ENCODE data around the gene CUBN. TPM values are rescaled to one million over a fixed set of nuclear protein-coding genes. Genes with fewer than 3 reads are reported as not detected.

Gene CUBN
- total RNA-seq, 2 donors from 2014 or later: 1.3 to 9.7 TPM

- intact Hi-C loops (cut with DNase I): no loop called here
- Histone ChIP-seq H3K27me3 (replicated peaks; ENCODE audit: insufficient read depth) (no peaks in the 10 kb centered on the region), H3K27ac (no peak overlapping the region), H3K36me3 (no peaks in the 10 kb centered on the region), H3K4me3 (no peak overlapping the region), H3K4me1 (replicated peaks) (no peaks in the 10 kb centered on the region), H3K9me3 (no peaks in the 10 kb centered on the region)
- TF ChIP-seq POLR2AphosphoS5 (IDR thresholded peaks at IDR 0.05) (no peak), POLR2A (IDR thresholded peaks at IDR 0.05) (no peak), CTCF (IDR thresholded peaks at IDR 0.05) (no peak)
- 75% methylated on average over 5 of the region's 5 CpGs for WGBS
- no peak for DNase-seq (ENCODE audit: low spot score)
Measured at GRCh38 chr10:17125206-17125893, 4.3 kb downstream of the CUBN start.

GRCh38 chr10:17123961-17124360 lies 5.7 kb downstream of the CUBN start:
- intact Hi-C loops (cut with DNase I): no loop called here
- no peak for DNase-seq (ENCODE audit: low spot score)
- Histone ChIP-seq H3K9me3 (no peaks in the 10 kb centered on the region), H3K36me3 (no peaks in the 10 kb centered on the region), H3K27me3 (replicated peaks; ENCODE audit: insufficient read depth) (no peaks in the 10 kb centered on the region), H3K4me1 (replicated peaks) (no peaks in the 10 kb centered on the region), H3K27ac (no peak overlapping the region), H3K4me3 (no peak overlapping the region)
- WGBS: 38% methylated on average over 3 of the region's 3 CpGs
- TF ChIP-seq POLR2A (IDR thresholded peaks at IDR 0.05) (no peak), POLR2AphosphoS5 (IDR thresholded peaks at IDR 0.05) (no peak), CTCF (IDR thresholded peaks at IDR 0.05) (no peak)

GRCh38 chr10:17122726-17123661 lies 6.6 kb downstream of the CUBN start:
- no peak overlapping the region for H3K27ac ChIP-seq
- no peaks in the 10 kb centered on the region for H3K27me3 ChIP-seq (replicated peaks; ENCODE audit: insufficient read depth)
- H3K9me3 ChIP-seq: no peaks in the 10 kb centered on the region
- H3K4me3 ChIP-seq: no peak overlapping the region
- TF ChIP-seq POLR2AphosphoS5 (IDR thresholded peaks at IDR 0.05) (no peak), POLR2A (IDR thresholded peaks at IDR 0.05) (no peak), CTCF (IDR thresholded peaks at IDR 0.05) (no peak)
- no peaks in the 10 kb centered on the region for H3K36me3 ChIP-seq
- no peak for DNase-seq (ENCODE audit: low spot score)
- WGBS: 66% methylated on average over 5 of the region's 5 CpGs
- H3K4me1 ChIP-seq (replicated peaks): no peaks in the 10 kb centered on the region
- intact Hi-C loops (cut with DNase I): no loop called here

- WGBS: 92% methylated on average over 2 of the region's 2 CpGs
- intact Hi-C loops (cut with DNase I): no loop called here
Measured at GRCh38 chr10:17122052-17122451, 7.6 kb downstream of the CUBN start.

More at GRCh38 chr10:17122052-17122451, 7.6 kb downstream of the CUBN start:
- H3K27me3 ChIP-seq (replicated peaks; ENCODE audit: insufficient read depth): no peaks in the 10 kb centered on the region
- no peak for DNase-seq (ENCODE audit: low spot score)
- no peaks in the 10 kb centered on the region for H3K9me3 ChIP-seq
- TF ChIP-seq POLR2A (IDR thresholded peaks at IDR 0.05): no peak
- TF ChIP-seq CTCF (IDR thresholded peaks at IDR 0.05): no peak
- TF ChIP-seq POLR2AphosphoS5 (IDR thresholded peaks at IDR 0.05): no peak
- no peak overlapping the region for H3K4me3 ChIP-seq
- no peaks in the 10 kb centered on the region for H3K36me3 ChIP-seq
- H3K27ac ChIP-seq: no peak overlapping the region
- H3K4me1 ChIP-seq (replicated peaks): no peaks in the 10 kb centered on the region

Data from prostate gland (tissue), 2 donors.